KG1 (cell line): ENCODE measurements around the gene GPR32.
A peak's percentile ranks its signal among the peaks of the same experiment; 100 is the strongest.
"Not testable (repeated sequence)": the region's sequence is repeated elsewhere in the genome, so short reads cannot be mapped to it uniquely, and the experiment has no call there.

Experiments used
- DNase-seq: peaks from one replicate; lab custom pipeline; 2025; lab: John Stamatoyannopoulos, UW

Gene GPR32

DNA sequence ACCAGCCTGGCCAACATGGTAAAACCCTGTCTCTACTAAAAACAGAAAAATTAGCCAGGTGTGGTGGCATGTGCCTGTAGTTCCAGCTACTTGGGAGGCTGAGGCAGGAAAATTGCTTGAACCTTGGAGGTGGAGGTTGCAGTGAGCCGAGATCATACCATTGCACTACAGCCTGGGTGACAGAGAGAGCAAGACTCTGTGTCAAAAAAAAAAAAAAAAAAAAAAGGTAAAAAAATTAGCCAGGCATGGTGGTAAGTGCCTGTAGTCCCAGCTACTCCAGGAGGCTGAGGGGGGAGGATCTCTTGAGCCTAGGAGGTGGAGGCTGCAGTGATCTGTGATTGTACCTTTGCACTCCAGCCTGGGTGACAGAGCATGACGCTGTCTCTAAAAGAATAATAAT lies at the start of gene GPR32:
TSS of gene GPR32 (plus strand) at position 301 of the 400 bp plus-strand sequence. CDS start 137 bp downstream, outside the sequence.
- not testable (repeated sequence) for DNase-seq

DNA sequence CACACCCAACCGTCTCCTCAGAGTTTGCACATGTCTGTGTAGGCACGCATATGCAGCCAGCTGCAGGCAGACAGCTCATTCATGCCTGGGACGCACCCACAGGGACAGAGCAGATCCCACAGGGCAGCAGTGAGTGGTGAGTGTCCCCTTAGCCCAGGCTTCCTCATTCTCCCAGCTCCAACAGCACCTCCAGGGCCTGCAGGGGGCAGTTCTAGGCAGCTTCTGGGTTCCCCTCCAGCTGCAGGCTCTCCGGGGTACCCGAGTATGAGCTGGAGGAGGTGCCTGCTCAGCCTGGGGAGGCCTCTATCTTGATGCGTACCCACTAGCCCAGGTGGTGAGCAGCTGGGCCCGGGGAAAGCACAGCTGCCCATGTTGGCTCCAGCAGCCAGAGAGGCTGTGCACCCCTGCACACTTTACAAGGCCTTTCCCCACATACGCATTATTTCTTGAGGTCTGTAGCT lies 49.3 kb upstream of the GPR32 start:
- DNase-seq, result no peak

GRCh38 chr19:50721441-50722137 lies 48.7 kb upstream of the GPR32 start:
- no peak for DNase-seq

GRCh38 chr19:50722201-50723013 lies 47.9 kb upstream of the GPR32 start:
- DNase-seq, result no peak

DNA sequence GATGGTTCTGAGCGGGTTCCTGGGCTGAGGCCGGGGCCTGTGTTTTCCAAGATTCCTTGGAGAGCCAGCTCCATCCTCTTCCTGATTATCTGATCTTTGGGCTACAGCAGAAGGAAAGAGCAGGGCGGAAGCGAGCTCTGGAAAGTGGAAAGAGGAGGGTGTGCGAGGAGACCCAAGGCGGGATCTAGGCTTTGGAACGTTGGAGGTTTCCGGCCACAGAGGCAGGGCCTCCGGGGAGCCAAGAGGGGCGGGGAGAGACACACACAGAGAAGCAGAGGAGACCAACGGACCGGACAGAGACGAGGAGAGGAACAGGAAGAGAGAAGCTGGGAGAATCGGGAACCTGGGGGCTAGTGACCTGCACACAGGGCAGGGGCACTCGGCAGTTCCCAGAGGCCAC lies 47.2 kb upstream of the GPR32 start, which contains the start of gene CLEC11A:
TSS of gene CLEC11A (plus strand) at position 296 of the 400 bp plus-strand sequence. CDS start 162 bp downstream, outside the sequence.
- no peak for DNase-seq

DNA sequence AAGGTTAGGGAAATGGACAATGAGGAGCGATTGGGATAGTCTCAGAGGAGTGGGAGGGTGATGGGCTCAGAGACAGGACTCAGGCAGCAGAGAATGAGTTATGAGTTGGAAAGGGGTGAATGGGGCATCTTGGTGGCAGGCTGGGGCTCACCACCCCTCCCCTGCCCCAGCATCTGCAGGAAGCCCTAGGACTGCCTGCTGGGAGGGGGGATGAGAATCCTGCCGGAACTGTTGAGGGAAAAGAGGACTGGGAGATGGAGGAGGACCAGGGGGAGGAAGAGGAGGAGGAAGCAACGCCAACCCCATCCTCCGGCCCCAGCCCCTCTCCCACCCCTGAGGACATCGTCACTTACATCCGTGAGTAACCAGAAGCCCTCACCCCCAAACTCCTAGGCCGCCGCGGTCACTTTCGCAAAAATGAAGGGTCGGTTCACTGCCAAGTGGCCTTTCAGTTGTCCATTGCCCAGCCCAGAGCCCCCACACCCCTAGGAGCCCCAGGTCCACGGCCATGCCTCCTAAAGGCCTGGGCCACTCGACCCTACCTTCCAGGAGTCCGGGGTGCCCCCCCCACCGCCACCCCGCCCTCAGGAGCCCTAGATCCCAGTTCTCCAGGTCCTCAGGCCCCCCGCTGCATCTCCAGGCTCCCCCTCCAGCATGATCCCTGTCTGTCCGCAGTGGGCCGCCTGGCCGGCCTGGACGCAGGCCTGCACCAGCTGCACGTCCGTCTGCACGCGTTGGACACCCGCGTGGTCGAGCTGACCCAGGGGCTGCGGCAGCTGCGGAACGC lies 46.3 kb upstream of the GPR32 start:
- no peak for DNase-seq

DNA sequence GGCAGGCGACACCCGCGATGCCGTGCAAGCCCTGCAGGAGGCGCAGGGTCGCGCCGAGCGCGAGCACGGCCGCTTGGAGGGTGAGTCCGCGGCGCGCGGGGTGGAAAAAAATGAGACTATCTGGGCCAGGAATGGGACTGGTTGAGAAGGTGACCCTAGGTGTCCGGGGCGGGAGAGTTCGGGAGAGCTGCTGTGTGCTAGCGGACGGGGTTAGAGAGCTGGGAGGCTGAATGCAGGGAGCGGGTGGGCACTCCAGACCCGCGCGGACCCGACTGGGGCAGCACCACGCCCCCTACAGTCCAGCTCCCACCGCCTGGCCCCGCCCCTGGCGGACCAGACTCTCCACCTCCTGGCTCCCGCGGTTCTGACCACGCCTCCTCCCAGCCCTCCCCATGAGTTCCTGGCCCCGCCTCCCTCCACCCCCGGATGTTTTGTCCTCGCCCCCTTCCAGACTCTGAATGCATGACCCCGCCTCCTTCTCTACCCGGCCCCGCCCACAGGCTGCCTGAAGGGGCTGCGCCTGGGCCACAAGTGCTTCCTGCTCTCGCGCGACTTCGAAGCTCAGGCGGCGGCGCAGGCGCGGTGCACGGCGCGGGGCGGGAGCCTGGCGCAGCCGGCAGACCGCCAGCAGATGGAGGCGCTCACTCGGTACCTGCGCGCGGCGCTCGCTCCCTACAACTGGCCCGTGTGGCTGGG lies 45.6 kb upstream of the GPR32 start:
- DNase-seq, result peak; percentile 99

DNA sequence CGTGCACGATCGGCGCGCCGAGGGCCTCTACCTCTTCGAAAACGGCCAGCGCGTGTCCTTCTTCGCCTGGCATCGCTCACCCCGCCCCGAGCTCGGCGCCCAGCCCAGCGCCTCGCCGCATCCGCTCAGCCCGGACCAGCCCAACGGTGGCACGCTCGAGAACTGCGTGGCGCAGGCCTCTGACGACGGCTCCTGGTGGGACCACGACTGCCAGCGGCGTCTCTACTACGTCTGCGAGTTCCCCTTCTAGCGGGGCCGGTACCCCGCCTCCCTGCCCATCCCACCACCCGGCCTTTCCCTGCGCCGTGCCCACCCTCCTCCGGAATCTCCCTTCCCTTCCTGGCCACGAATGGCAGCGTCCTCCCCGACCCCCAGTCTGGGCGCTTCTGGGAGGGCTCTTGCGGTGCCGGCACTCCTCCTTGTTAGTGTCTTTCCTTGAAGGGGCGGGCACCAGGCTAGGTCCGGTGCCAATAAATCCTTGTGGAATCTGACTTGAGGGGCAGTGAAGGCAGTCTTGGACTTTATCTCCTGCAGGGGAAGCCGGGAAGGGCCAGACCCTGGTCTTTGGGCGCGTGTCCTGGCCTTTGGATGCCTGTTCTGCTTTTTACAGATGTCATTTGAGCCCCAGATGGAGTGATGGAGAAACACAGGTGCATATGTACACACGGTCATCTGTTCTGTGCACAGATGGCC lies 44.9 kb upstream of the GPR32 start:
- DNase-seq, result no peak

- DNase-seq, result no peak
Observed at GRCh38 chr19:50725911-50726230, 44.4 kb upstream of the GPR32 start.

DNA sequence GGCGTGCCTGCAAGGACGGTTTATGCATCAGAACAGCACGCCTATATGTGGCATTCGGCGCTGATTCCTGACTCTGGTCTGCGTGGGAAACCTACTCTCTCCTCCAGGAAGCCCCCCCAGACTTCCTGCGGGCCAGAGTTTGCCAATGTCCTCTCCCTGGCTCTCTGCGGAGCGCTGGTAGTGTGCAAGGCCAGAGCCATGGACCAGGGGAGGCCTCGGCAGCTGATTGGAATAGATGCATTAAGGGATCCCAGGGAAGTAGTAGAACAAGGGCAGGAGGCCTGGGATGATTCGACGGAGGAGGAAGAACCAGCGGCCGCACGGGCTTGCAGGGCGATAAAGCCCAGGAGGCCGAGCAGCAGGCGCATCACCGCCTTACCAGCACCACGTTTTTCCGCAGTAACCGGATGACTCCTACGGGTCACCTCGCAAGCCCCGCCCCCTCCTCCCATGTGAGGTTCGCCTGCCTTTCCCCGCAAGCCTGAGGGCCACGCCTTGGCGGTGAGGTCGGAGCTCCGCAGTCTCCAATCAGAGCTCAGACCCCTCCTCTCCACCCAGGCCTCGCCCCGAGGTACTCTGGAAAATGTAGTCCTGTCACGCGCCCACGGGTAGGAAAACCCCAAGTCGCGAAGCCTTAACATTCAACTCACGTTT lies 42.1 kb upstream of the GPR32 start:
- peak; percentile 40 for DNase-seq

- no peak for DNase-seq
Observed at GRCh38 chr19:50729894-50730293, 40.4 kb upstream of the GPR32 start.

- DNase-seq, result no peak
Observed at GRCh38 chr19:50735869-50736268, 34.4 kb upstream of the GPR32 start.

GRCh38 chr19:50736338-50736737 lies 33.9 kb upstream of the GPR32 start:
- DNase-seq, result no peak

- DNase-seq, result no peak
Observed at GRCh38 chr19:50739132-50739913, 30.9 kb upstream of the GPR32 start.

GRCh38 chr19:50739914-50740426 lies 30.3 kb upstream of the GPR32 start:
- no peak for DNase-seq

- no peak for DNase-seq
Observed at GRCh38 chr19:50741179-50741933, 28.9 kb upstream of the GPR32 start.

DNA sequence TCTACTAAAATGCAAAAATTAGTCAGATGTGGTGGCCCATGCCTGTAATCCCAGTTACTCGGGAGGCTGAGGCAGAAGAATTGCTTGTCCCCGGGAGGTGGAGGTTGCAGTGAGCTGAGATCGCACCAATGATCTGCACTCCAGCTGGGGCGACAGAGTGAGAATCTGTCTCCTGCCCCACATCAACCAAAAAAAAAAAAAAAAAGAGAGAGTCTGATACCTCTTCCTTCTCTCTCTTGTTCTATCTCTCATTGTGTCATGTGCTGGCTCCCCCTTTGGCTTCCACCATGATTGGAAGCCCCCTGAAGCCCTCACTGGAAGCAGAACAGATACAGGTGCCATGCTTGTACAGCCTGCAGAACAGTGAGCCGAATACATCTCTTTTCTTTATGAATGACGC lies 26.7 kb upstream of the GPR32 start:
- no peak for DNase-seq

DNA sequence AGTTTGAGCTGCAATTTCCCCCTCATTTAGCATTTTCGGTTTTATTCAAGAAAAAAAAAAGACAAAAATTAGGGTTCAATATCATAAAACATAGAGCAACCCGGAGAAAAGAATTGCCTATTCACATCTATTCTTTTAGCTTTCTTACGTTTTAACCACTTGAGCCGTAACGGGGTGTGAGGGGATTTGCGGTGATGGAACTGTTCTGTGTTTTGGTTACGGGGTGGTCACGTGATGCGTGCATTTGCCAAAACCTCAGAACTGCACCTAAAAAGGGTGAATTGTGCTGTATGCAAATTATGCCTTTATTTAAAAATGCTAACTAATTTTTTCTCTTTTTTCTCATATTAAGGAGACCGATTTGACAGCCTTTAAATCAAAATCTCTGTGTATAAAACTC lies 25.0 kb upstream of the GPR32 start:
- DNase-seq, result no peak

GRCh38 chr19:50747141-50747540 lies 23.1 kb upstream of the GPR32 start:
- DNase-seq, result not testable (repeated sequence)
